GM23338 (cell line): ENCODE data around the gene FAM185A. TPM values are rescaled to one million over a fixed set of nuclear protein-coding genes. Genes with fewer than 3 reads are reported as not detected.
"Not testable (repeated sequence)": the region's sequence is repeated elsewhere in the genome, so short reads cannot be mapped to it uniquely, and the experiment has no call there.

Experiments used
- ATAC-seq: fragments of 200-7000 bp; cut with Tn5 transposase; 3 replicates; pipeline ENCODE4 v1.9.1; 2020
- DNase-seq: peaks from one replicate; pipeline ENCODE4 v3.0.0-alpha.2; 2015; ENCODE audit warnings: low spot score
- H2AFZ ChIP-seq: fragments of 200-600 bp; sonication (generic); 2 replicates; pipeline ENCODE4 v1.8.0; 2016; ENCODE audit warnings: antibody characterized with exemption, mild to moderate bottlenecking, moderate library complexity
- H3F3A ChIP-seq: fragments of 200-600 bp; sonication (generic); replicated peaks from 2 replicates; pipeline ENCODE4 v1.8.0; 2017; ENCODE audit warnings: antibody characterized with exemption, mixed run types, low read depth
- H3K27ac ChIP-seq: fragments of 200-600 bp; sonication (generic); 2 replicates; pipeline ENCODE4 v1.6.1; 2016; ENCODE audit warnings: low read depth
- H3K27me3 ChIP-seq: fragments of 200-600 bp; sonication (generic); 2 replicates; pipeline ENCODE4 v1.8.0; 2016; ENCODE audit warnings: mild to moderate bottlenecking, mixed run types, moderate library complexity; ENCODE audit not compliant: insufficient read depth
- H3K36me3 ChIP-seq: fragments of 200-600 bp; sonication (generic); 2 replicates; pipeline ENCODE4 v1.8.0; 2016; ENCODE audit warnings: mild to moderate bottlenecking; ENCODE audit not compliant: insufficient read depth
- H3K4me1 ChIP-seq: fragments of 200-600 bp; sonication (generic); 2 replicates; pipeline ENCODE4 v1.8.0; 2016; ENCODE audit warnings: mild to moderate bottlenecking, moderate library complexity; ENCODE audit not compliant: insufficient read depth
- H3K4me2 ChIP-seq: fragments of 200-600 bp; sonication (generic); 2 replicates; pipeline ENCODE4 v1.7.1; 2017; ENCODE audit warnings: mixed run types
- H3K4me3 ChIP-seq: fragments of 200-600 bp; sonication (generic); 2 replicates; pipeline ENCODE4 v1.6.1; 2016; ENCODE audit warnings: mixed run types
- H3K79me2 ChIP-seq: fragments of 200-600 bp; sonication (generic); replicated peaks from 2 replicates; pipeline ENCODE4 v1.8.0; 2017; ENCODE audit warnings: mild to moderate bottlenecking; ENCODE audit not compliant: insufficient read depth
- H3K9me2 ChIP-seq: fragments of 200-600 bp; sonication (generic); 2 replicates; pipeline ENCODE4 v1.8.0; 2017; ENCODE audit not compliant: insufficient read depth
- H4K20me1 ChIP-seq: fragments of 200-600 bp; sonication (generic); replicated peaks from 2 replicates; pipeline ENCODE4 v1.8.0; 2017; ENCODE audit warnings: mild to moderate bottlenecking; ENCODE audit not compliant: insufficient read depth
- H3K27ac Mint-ChIP-seq: 2 replicates; pipeline ENCODE4 v1.8.0; 2020; ENCODE audit warnings: inconsistent platforms, mild to moderate bottlenecking, moderate library complexity, mixed read lengths
- H3K27me3 Mint-ChIP-seq: 3 replicates; pipeline ENCODE4 v1.8.0; 2022; ENCODE audit warnings: low read depth, mild to moderate bottlenecking, moderate library complexity, mixed read lengths, inconsistent platforms; ENCODE audit not compliant: insufficient read depth, poor library complexity
- H3K36me3 Mint-ChIP-seq: 3 replicates; pipeline ENCODE4 v1.8.0; 2021; ENCODE audit warnings: low read depth, mild to moderate bottlenecking, inconsistent platforms, moderate library complexity, mixed read lengths
- H3K4me1 Mint-ChIP-seq: 3 replicates; pipeline ENCODE4 v1.8.0; 2020; ENCODE audit warnings: mild to moderate bottlenecking, inconsistent platforms, mixed read lengths
- H3K4me3 Mint-ChIP-seq: 3 replicates; pipeline ENCODE4 v1.8.0; 2021; ENCODE audit warnings: moderate library complexity, mild to moderate bottlenecking, inconsistent platforms, mixed read lengths
- H3K9me3 Mint-ChIP-seq: 3 replicates; pipeline ENCODE4 v1.8.0; 2020; ENCODE audit warnings: moderate library complexity, mild to moderate bottlenecking, inconsistent platforms, mixed read lengths
- polyA plus RNA-seq: library from polyadenylated mRNA; unstranded; fragments of >200 nt; fragmentation: Nextera tagmentation; extraction: Ambion mirVana; gene quantifications from 2 replicates; pipeline ENCODE4 v1.2.1, GENCODE V29; 2016
- total RNA-seq: library from RNA; depleted of rRNA; stranded (reverse); fragments of >200 nt; shearing (Covaris generic); gene quantifications from 2 replicates; pipeline ENCODE4 v1.2.3, GENCODE V29; 2014

FAM185A gene
- total and polyA plus RNA-seq, 2 experiments from 2014 or later = 5.7 to 11.7 TPM

DNA sequence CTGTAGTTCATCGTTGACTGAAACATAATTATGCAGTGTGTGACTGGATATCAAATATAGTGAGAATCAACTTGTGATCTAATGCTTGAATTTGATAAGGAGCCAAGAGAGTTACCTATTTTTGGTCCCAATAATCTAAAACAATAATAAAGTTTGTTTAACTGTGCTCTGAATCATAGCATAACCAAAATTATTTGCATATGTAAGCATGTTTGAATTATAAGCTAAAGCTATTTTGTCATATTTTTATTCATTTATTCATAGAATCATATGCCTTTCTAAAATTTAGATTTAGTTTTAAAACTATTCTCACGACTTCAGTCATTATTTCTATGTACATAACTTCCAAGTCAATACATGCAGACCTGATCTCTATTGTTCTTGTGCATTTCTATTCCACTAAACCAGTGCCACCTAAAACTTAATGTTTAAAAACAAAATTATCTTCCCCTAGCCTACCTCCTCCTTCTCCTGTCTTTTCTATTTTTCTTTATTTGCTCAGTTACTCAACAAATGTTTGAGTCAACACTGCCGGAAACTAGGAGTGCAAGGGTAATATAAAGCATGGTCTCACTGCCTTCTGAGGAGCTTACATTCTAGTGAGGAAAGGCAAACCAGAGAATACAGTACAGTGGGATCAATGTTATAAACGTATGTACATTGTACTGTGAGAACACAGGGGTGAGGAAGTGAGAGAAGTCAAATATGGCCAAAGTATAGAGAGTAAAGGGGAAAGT is 41.7 kb downstream of the FAM185A start:
- H3K4me1 ChIP-seq, ATAC-seq, H3K27ac ChIP-seq, H3K27ac Mint-ChIP-seq, DNase-seq, H3F3A ChIP-seq, H3K9me3 Mint-ChIP-seq, H3K9me2 ChIP-seq, H3K4me1 Mint-ChIP-seq, H2AFZ ChIP-seq, H3K36me3 ChIP-seq, H3K79me2 ChIP-seq, H4K20me1 ChIP-seq, H3K4me3 Mint-ChIP-seq, H3K36me3 Mint-ChIP-seq, H3K27me3 Mint-ChIP-seq, H3K27me3 ChIP-seq, H3K4me2 ChIP-seq, H3K4me3 ChIP-seq: not testable (repeated sequence)

- H3K27ac ChIP-seq, H3K9me2 ChIP-seq, H3K36me3 Mint-ChIP-seq, DNase-seq, H2AFZ ChIP-seq, H3K4me1 ChIP-seq, H3K4me3 ChIP-seq, H3K36me3 ChIP-seq, H4K20me1 ChIP-seq, H3K9me3 Mint-ChIP-seq, ATAC-seq, H3K27me3 Mint-ChIP-seq, H3K27ac Mint-ChIP-seq, H3K79me2 ChIP-seq, H3K27me3 ChIP-seq, H3K4me1 Mint-ChIP-seq, H3K4me2 ChIP-seq, H3K4me3 Mint-ChIP-seq, H3F3A ChIP-seq: not testable (repeated sequence)
These were observed 42.6 kb downstream of the FAM185A start for GRCh38 chr7:102791367-102791766.

DNA sequence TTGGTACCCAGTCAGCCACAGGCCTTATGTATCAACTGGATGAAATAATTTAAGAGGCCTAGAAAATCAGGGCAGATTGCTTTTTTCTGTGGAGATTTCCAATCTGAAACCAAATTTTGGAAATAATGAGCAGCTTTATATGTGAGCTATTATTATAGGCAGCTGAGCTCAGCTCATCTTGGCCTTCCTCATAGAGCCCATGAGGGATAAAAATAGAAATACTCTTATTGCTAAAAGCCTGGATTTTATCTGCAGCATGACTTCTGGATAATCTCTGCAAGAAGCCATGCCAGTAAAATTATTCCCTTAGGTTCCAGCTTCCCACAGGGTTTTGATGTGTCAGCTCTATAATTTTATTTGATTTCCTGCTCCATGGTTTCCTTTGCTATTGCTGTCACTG is 43.0 kb downstream of the FAM185A start:
- H3K27ac ChIP-seq, H3F3A ChIP-seq, H3K27me3 ChIP-seq, H3K27ac Mint-ChIP-seq, H3K36me3 Mint-ChIP-seq, DNase-seq, H3K4me2 ChIP-seq, H3K9me3 Mint-ChIP-seq, H3K4me1 ChIP-seq, H3K36me3 ChIP-seq, H3K79me2 ChIP-seq, ATAC-seq, H3K4me1 Mint-ChIP-seq, H3K4me3 Mint-ChIP-seq, H3K9me2 ChIP-seq, H2AFZ ChIP-seq, H4K20me1 ChIP-seq, H3K27me3 Mint-ChIP-seq, H3K4me3 ChIP-seq: not testable (repeated sequence)

GRCh38 chr7:102794567-102794966 is 45.8 kb downstream of the FAM185A start:
- not testable (repeated sequence) for ATAC-seq, H3K79me2 ChIP-seq, DNase-seq

GRCh38 chr7:102795987-102796595 is 47.3 kb downstream of the FAM185A start:
- not testable (repeated sequence) for H3K27me3 ChIP-seq, H3K27ac Mint-ChIP-seq, DNase-seq, H3K79me2 ChIP-seq, H2AFZ ChIP-seq, H3K4me2 ChIP-seq, H3K36me3 ChIP-seq, H3F3A ChIP-seq, H3K4me1 Mint-ChIP-seq, H3K4me3 Mint-ChIP-seq, H3K27ac ChIP-seq, H3K4me3 ChIP-seq, H3K27me3 Mint-ChIP-seq, ATAC-seq, H4K20me1 ChIP-seq, H3K9me2 ChIP-seq, H3K4me1 ChIP-seq
- peaks cover 22% of the 10 kb centered on the region for H3K9me3 Mint-ChIP-seq
- H3K36me3 Mint-ChIP-seq = peaks cover 30% of the 10 kb centered on the region

More at GRCh38 chr7:102794567-102794966, 45.8 kb downstream of the FAM185A start:
- H3K4me3 Mint-ChIP-seq, H3K9me2 ChIP-seq, H3K36me3 ChIP-seq, H3K4me2 ChIP-seq, H3K27me3 Mint-ChIP-seq, H3K9me3 Mint-ChIP-seq, H3K27me3 ChIP-seq, H3K4me3 ChIP-seq, H2AFZ ChIP-seq, H3K27ac ChIP-seq, H3K4me1 ChIP-seq, H4K20me1 ChIP-seq, H3F3A ChIP-seq, H3K4me1 Mint-ChIP-seq, H3K27ac Mint-ChIP-seq: not testable (repeated sequence)
- peaks cover 14% of the 10 kb centered on the region; the same call in 2 of the 3 replicates for H3K36me3 Mint-ChIP-seq
